ENCODE data around the gene ERMP1. TPM values are rescaled to one million over a fixed set of nuclear protein-coding genes. Genes with fewer than 3 reads are reported as not detected.
A peak's percentile ranks its signal among the peaks of the same experiment; 100 is the strongest.

The ERMP1 gene
- total RNA-seq, 1 experiment from 2014 or later, result 17.8 TPM

DNA sequence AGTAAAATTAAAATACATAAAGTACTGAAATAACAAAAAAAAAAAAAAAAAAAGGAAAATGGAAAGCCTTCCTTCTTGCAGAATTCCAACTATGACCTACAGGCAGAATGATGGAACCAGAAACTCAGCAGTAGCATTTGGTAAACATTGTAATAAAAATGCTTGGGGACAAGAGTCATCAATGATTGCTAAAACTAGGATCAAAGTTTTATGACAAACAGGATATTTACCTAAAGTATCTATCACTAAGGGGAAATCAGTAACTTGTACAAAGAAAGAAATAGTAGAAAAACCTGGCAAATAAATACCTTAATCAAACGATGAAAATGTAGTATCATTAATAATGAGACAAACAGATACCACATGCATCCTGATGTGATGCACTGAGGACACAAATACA is 17.5 kb downstream of the ERMP1 start:
- peak overlapping the region; percentile 51 for H3K4me2 ChIP-seq (ENCODE audit: low read length)

DNA sequence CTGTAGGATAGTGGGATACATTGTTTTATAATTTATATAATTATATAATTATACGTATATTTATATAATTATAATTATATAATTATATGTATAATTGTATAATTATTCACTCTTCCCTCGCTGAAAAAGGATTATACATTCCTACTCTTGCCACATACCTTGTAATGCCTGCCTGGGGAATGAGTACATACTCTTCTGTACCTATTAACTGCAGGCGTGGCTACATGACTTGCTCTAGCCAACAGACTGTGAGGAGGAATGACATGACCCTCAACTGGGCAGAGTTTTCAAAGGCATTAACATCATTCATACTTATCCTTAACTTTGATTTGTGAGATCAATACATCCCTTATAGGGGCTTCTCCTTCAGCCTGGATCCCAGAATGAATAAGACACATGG is 19.1 kb downstream of the ERMP1 start:
- no TSS peak for BruUV-seq (replicated peaks)
- Histone ChIP-seq H3K9ac (ENCODE audit: low read length) (no peak overlapping the region), H3K4me2 (ENCODE audit: low read length) (no peak overlapping the region), H3K4me3 (ENCODE audit: low read length) (no peak overlapping the region), H3K36me3 (ENCODE audit: low read depth, low read length) (peaks cover 29% of the 10 kb centered on the region), H2AFZ (ENCODE audit: low read length) (no peak overlapping the region), H3K79me2 (ENCODE audit: low read length) (peaks cover 8% of the 10 kb centered on the region; the same call in 1 of the 2 replicates), H3K27ac (ENCODE audit: low read length) (no peak overlapping the region), H3K27me3 (ENCODE audit: low read length) (no peaks in the 10 kb centered on the region), H3F3A (ENCODE audit: low read length, unreplicated experiment) (no peaks in the 10 kb centered on the region), H3K9me3 (ENCODE audit: low read length) (no peaks in the 10 kb centered on the region), H3K4me1 (ENCODE audit: insufficient read depth, low read length) (peaks cover 40% of the 10 kb centered on the region), H3K9me2 (replicated peaks; ENCODE audit: low read length) (no peaks in the 10 kb centered on the region), H4K20me1 (ENCODE audit: low read length) (no peaks in the 10 kb centered on the region)
- DNase-seq (peak; percentile 37), ATAC-seq (peak; percentile 49; the same call in 1 of the 2 replicates)
- intact Hi-C loops (cut with micrococcal nuclease), result no loop called here
- POLR2A ChIA-PET (ENCODE audit: unreplicated experiment), result no interaction called here
- no peak for TF ChIP-seq EZH2 (IDR thresholded peaks at IDR 0.05; ENCODE audit: low read length, unreplicated experiment)
- no peak for TF ChIP-seq EZH2phosphoT487 (IDR thresholded peaks at IDR 0.05; ENCODE audit: borderline replicate concordance, low read length)
- TF ChIP-seq CTCF (conservative IDR thresholded peaks at IDR 0.05; ENCODE audit: low read depth, low read length), result no peak
- CTCF ChIA-PET, result no interaction called here

More for the DNA sequence above, 17.5 kb downstream of the ERMP1 start:
- no TSS peak for BruUV-seq (replicated peaks)
- Histone ChIP-seq H3K4me3 (ENCODE audit: low read length) (no peak overlapping the region), H3F3A (ENCODE audit: low read length, unreplicated experiment) (no peaks in the 10 kb centered on the region), H3K9me2 (replicated peaks; ENCODE audit: low read length) (no peaks in the 10 kb centered on the region), H3K9ac (ENCODE audit: low read length) (no peak overlapping the region), H2AFZ (ENCODE audit: low read length) (no peak overlapping the region), H3K9me3 (ENCODE audit: low read length) (no peaks in the 10 kb centered on the region), H4K20me1 (ENCODE audit: low read length) (no peaks in the 10 kb centered on the region), H3K79me2 (ENCODE audit: low read length) (peaks cover 8% of the 10 kb centered on the region; the same call in 1 of the 2 replicates), H3K27me3 (ENCODE audit: low read length) (no peaks in the 10 kb centered on the region), H3K36me3 (ENCODE audit: low read depth, low read length) (peaks cover 19% of the 10 kb centered on the region), H3K4me1 (ENCODE audit: insufficient read depth, low read length) (peaks cover 49% of the 10 kb centered on the region), H3K27ac (ENCODE audit: low read length) (no peak overlapping the region)
- intact Hi-C loops (cut with micrococcal nuclease), result no loop called here
- ChIA-PET CTCF (no interaction called here), POLR2A (ENCODE audit: unreplicated experiment) (no interaction called here)
- DNase-seq (peak; percentile 62), ATAC-seq (no peak; the same call in 1 of the 2 replicates)
- TF ChIP-seq EZH2 (IDR thresholded peaks at IDR 0.05; ENCODE audit: low read length, unreplicated experiment) (no peak), CTCF (conservative IDR thresholded peaks at IDR 0.05; ENCODE audit: low read depth, low read length) (no peak), EZH2phosphoT487 (IDR thresholded peaks at IDR 0.05; ENCODE audit: borderline replicate concordance, low read length) (no peak)

DNA sequence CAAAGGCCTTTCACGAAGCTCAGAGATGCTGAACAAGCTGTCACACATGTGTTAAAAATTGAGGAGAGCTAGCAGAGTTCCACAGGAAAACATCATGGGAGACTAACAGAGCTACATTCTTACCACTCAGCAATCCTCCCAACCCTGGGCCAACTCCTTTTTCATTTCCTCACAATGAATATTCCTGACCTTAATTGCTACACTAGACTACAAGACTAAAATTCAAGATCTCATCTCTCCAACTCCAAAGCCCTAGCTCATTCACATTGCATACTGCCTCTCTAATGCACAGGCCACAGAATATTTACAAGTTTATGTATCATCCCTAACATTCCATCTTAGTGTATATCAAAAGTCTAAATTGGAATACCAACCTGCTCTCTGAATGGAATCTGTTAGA is 21.2 kb downstream of the ERMP1 start:
- H3K9me3 ChIP-seq (ENCODE audit: low read length), result no peaks in the 10 kb centered on the region
- peaks cover 6% of the 10 kb centered on the region; the same call in 1 of the 2 replicates for H3K79me2 ChIP-seq (ENCODE audit: low read length)
- H3K27ac ChIP-seq (ENCODE audit: low read length), result no peak overlapping the region
- H2AFZ ChIP-seq (ENCODE audit: low read length), result no peak overlapping the region
- no peaks in the 10 kb centered on the region for H3K27me3 ChIP-seq (ENCODE audit: low read length)
- no peak overlapping the region for H3K4me3 ChIP-seq (ENCODE audit: low read length)
- no peaks in the 10 kb centered on the region for H3K9me2 ChIP-seq (replicated peaks; ENCODE audit: low read length)
- ATAC-seq (no peak), DNase-seq (no peak)
- CTCF ChIA-PET, result no interaction called here
- H4K20me1 ChIP-seq (ENCODE audit: low read length), result no peaks in the 10 kb centered on the region
- POLR2A ChIA-PET (ENCODE audit: unreplicated experiment), result no interaction called here
- BruUV-seq (replicated peaks), result no TSS peak
- peaks cover 23% of the 10 kb centered on the region for H3K4me1 ChIP-seq (ENCODE audit: insufficient read depth, low read length)
- H3F3A ChIP-seq (ENCODE audit: low read length, unreplicated experiment), result no peaks in the 10 kb centered on the region
- no peak for TF ChIP-seq CTCF (conservative IDR thresholded peaks at IDR 0.05; ENCODE audit: low read depth, low read length)
- TF ChIP-seq EZH2 (IDR thresholded peaks at IDR 0.05; ENCODE audit: low read length, unreplicated experiment), result no peak
- no peak for TF ChIP-seq EZH2phosphoT487 (IDR thresholded peaks at IDR 0.05; ENCODE audit: borderline replicate concordance, low read length)
- H3K36me3 ChIP-seq (ENCODE audit: low read depth, low read length), result peaks cover 29% of the 10 kb centered on the region
- no peak overlapping the region for H3K9ac ChIP-seq (ENCODE audit: low read length)
- H3K4me2 ChIP-seq (ENCODE audit: low read length), result no peak overlapping the region
- intact Hi-C loops (cut with micrococcal nuclease), result no loop called here

All from PC-3 (cell line).